ENCODE data around the gene LNX2. TPM values are rescaled to one million over a fixed set of nuclear protein-coding genes. Genes with fewer than 3 reads are reported as not detected.

LNX2 gene
- total RNA-seq, 1 donor from 2014 or later, result 29.7 TPM

DNA sequence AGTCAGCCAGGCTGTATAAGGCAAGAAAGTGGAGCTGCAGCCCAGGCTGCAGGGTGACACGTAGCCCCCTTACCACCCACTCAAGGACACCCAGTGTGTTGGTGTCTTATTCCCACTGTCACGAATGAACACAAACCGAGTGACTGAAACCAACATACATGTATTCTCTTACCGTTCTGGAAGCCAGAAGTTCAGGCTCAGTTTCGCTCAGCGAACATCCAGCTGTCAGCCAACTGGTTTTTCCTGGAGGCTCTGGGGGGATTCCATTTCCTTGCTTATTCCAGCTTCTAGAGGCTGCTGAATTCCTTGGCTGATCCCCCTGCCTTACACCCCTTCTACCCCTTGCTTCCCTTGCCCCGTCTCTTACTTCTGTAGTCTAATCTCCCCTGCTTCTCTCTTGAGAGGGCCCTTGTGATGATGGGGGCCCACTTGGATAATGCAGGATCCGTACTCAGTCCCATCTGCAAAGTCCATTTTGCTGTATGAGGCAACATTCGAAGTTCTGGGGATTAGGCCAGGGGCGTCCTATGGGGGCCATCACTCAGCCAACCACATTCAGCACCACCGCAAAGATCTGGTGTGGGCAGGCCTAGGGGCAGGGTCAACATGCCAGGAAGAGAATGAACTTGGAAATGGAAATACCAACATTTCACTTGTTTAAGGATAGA, 122.6 kb downstream of the LNX2 start:
- Histone ChIP-seq H3K4me3 (no peak overlapping the region), H3K36me3 (no peaks in the 10 kb centered on the region), H3K27me3 (ENCODE audit: low read depth) (peaks cover 3% of the 10 kb centered on the region), H3K4me1 (no peaks in the 10 kb centered on the region), H3K27ac (no peak overlapping the region), H3K9me3 (no peaks in the 10 kb centered on the region)
- ATAC-seq (no peak), DNase-seq (no peak)
- intact Hi-C loops (cut with DNase I), result no loop called here
- TF ChIP-seq, protein P1, sequence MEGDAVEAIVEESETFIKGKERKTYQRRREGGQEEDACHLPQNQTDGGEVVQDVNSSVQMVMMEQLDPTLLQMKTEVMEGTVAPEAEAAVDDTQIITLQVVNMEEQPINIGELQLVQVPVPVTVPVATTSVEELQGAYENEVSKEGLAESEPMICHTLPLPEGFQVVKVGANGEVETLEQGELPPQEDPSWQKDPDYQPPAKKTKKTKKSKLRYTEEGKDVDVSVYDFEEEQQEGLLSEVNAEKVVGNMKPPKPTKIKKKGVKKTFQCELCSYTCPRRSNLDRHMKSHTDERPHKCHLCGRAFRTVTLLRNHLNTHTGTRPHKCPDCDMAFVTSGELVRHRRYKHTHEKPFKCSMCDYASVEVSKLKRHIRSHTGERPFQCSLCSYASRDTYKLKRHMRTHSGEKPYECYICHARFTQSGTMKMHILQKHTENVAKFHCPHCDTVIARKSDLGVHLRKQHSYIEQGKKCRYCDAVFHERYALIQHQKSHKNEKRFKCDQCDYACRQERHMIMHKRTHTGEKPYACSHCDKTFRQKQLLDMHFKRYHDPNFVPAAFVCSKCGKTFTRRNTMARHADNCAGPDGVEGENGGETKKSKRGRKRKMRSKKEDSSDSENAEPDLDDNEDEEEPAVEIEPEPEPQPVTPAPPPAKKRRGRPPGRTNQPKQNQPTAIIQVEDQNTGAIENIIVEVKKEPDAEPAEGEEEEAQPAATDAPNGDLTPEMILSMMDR (IDR thresholded peaks at IDR 0.05), result no peak

- Histone ChIP-seq H3K9me3 (no peaks in the 10 kb centered on the region), H3K27me3 (ENCODE audit: low read depth) (peaks cover 3% of the 10 kb centered on the region), H3K4me1 (no peaks in the 10 kb centered on the region), H3K4me3 (no peak overlapping the region), H3K36me3 (no peaks in the 10 kb centered on the region), H3K27ac (no peak overlapping the region)
- TF ChIP-seq, protein P1 (IDR thresholded peaks at IDR 0.05), result no peak
- no peak for ATAC-seq
- intact Hi-C loops (cut with DNase I), result no loop called here
- no peak for DNase-seq
Observed at GRCh38 chr13:27496536-27497273, 123.6 kb downstream of the LNX2 start.

DNA sequence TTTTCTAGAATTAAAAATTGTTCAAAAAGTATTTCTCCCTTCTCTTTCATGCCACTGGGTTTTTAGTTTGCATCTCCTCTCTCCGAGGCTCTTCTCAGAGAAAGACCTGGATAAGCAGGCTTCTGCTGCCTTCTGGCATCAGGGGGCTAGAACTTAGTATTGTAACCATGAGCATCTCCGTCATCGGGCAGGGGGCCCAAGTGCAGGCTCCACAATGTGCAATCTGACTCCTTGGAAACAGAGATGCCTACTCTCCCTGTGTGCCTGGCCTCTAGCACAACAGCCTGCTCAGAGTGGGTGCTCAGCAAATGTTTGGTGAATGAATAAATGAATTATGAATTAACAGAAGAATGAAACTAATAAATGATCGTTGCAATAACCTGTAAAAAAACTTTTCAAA, 124.3 kb downstream of the LNX2 start:
- no peak overlapping the region for H3K27ac ChIP-seq
- ATAC-seq (no peak), DNase-seq (no peak)
- TF ChIP-seq, protein P1 (IDR thresholded peaks at IDR 0.05), result no peak
- H3K4me1 ChIP-seq, result no peaks in the 10 kb centered on the region
- intact Hi-C loops (cut with DNase I), result no loop called here
- H3K9me3 ChIP-seq, result no peaks in the 10 kb centered on the region
- no peak overlapping the region for H3K4me3 ChIP-seq
- H3K36me3 ChIP-seq, result no peaks in the 10 kb centered on the region
- no peaks in the 10 kb centered on the region for H3K27me3 ChIP-seq (ENCODE audit: low read depth)

Other genes with a start within 250 kb of the LNX2 start
- 83.0 TPM for gene GTF3A, start 195.9 kb downstream of the LNX2 start, total RNA-seq
- gene MTIF3, start 170.0 kb downstream of the LNX2 start, total RNA-seq, result 37.5 TPM
- 129 TPM for gene POLR1D, start 1.4 kb upstream of the LNX2 start, total RNA-seq
- not detected for gene GSX1, start 172.0 kb upstream of the LNX2 start, total RNA-seq